ENCODE measurements around the gene CBX5.

Gene CBX5

DNA sequence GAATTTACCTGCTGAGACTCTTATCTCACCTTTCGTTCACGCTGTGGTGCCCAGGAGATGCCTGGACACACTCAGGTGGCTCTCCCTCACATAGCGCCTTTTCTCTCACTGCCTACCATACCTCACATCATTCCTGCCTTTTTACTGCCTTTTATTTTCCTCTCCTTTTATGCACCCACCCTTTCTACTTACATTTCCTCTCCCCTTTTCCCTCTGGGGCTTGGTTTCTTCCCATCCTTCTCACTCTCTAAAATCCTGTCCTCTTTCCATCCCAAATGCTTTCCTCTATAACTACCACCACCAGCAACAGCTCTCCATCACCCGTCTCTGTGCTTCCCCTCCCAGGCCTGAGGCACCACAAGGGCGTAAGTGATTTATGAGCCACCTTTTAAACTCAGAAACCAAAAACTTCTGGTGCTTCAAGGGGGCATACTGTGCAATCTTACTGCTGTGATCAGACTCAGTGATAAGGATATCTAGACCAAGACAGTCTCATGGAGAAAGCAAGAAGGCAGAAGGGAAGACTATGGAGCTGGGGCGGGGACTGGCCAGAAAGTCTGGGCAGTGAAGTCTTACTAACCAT is 58.4 kb downstream of the CBX5 start:
- DNase-seq = no peak

DNA sequence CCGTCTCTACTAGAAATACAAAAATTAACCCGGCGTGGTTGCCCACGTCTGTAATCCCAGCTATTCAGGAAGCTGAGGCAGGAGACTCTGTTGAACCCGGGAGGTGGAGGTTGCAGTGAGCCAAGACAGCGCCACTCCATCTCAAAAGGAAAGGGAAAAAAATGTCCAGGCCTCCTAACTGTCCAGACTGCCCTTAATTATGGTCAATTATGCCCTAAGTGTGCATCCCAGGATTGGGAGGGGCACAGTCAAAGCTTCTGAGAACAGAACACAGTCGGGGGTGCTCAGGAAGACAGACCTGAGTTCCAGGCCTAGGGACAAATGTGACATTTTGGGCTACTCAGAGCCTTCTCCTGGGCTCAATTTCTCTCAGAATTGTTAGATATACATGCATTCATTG is 59.4 kb downstream of the CBX5 start:
- DNase-seq = no peak

GRCh38 chr12:54220092-54220557 is 59.8 kb downstream of the CBX5 start:
- DNase-seq = peak; percentile 72

- DNase-seq = peak; percentile 18
Measured at GRCh38 chr12:54217774-54218241, 62.1 kb downstream of the CBX5 start.

DNA sequence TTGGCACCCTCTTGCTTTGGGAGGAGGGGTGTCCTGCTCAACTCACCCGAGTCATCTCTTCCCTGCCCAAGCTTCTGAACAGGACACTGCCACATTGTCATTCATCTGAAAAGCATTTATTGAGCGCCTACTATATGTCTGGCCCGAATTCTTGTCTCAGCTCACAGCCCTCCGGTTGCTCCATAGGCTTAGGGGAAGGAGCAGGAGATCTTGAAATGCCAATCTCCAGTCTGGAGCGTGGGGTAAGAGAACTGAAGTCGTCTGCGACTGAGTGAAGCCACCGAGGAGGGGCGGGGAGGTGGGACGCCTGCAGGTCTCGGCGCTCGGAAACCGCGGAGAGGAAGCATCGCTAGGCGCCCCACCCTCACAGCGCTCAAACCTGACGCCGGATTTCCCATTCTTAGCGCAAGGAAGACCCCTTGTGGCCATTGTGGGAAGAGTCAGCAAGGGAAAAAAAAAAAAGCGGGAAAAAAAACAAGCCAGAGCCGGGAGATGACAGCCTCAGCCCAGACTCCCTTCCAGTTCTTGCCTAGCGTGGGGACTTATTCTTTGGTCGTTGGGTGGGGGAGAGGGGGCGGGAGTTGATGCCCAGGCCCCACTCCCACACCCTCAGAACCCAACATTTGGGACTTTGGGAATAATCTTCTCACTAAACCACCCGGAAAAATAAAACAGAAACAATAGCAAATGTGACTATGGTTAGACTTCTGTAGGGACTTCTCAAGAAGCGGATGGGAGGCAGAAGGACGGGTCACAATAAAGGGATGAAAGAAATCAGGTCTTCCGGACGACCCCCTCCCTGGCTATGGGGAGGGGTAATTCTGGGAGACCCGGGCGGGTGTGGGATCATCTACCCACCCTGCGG is 62.9 kb downstream of the CBX5 start:
- DNase-seq = peak; percentile 85

DNA sequence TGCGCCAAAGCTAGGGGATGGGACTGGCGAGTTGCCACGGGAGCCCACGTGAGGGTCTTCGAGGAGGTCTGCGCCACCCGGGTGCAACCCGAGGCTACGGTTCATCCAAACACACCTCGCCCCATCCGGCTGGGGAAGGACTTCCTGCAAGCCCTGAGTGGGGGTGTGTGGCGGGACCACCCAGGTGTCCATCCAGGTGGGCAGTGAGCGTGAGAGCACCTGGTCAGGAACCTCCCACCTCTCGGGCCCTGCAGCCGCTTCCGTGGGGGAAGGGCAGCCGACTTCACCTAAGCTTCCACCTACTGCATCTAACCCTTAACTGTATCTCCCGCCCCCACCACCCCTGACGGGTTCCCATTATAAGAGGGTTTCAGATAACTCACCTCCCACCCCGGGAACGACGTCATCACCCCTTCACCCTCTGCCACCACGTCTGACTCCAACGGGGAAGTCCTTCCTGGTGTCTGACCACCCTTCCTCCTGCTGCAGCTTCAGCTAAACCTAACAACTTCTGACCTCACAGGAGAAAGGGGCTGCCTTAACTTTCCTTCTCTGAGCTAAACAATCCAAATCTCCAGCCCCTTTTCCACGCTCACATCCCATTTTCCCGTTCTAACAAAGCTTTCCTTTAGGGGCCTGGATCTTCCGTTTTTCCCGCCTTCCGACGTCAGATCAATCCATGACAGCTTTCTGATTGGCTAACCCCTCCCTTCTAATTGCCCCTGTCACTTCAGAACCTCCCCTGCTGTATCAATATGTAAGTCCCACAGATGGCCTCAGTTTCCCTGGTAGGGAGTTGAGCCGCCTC is 63.7 kb downstream of the CBX5 start:
- peak; percentile 68 for DNase-seq

DNA sequence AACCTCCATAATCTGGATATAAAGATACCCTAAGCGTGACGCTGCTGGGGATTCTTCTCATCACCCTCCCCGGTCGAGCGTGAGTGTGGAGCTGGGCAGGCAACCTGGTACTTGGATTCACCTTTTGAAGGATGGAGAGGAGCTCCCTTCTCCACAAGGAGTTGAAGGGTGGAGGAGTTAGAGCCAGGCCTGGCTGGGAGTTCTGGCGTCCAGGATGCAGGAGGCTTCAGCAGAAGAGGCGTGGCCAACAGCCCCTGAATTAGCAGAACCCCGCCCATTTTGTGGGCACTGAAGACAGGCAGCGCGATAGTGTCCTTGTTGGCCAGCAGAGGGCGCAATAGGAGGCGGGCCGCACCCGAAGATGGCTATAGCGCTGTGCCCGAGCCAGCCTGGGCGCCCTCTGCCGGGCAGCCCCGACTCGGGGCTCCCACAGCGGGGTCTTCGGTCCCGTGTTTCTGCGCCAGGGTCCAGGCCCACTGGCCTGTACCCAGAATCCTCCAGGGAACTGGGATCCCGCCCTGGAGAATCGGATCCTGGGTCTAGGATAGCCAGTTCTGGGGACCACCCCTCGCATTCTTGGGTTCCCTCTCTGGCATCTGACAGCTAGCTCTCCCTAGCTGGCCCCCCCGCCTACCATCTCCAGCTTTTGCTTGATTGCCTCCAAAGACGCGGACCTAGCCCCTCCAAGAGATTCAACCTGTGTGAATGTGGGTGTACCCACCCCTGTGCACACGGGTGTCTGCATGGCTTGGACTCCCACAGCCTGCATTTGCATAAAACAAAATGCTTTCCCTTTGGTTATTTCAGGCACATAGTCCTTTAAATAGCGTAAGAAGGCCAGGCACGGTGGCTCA is 65.1 kb downstream of the CBX5 start:
- DNase-seq = peak; percentile 93

- DNase-seq = no peak
Measured at GRCh38 chr12:54213079-54213478, 66.8 kb downstream of the CBX5 start.

- DNase-seq = no peak
Measured at GRCh38 chr12:54211920-54212319, 68.0 kb downstream of the CBX5 start.

GRCh38 chr12:54210400-54210790 is 69.5 kb downstream of the CBX5 start:
- no peak for DNase-seq

DNA sequence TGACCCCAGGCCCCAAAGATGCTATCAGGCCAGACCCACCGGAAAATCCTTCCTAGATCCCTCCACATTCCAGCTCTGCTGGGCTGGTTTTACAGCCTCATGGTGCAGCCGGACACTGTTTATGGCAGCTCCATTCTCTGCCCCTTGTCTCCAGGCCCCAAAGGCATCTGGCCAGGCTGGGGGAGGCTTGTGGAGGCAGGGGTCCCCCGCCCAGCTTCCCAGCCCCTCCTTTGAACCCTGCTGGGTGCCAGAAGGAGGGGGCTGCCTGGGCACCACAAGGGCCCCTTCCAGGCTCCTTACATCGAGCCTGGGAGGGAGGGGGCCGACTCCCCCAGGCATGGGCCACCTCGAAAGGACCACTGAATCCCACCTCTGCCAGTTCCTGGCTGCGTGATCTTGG is 71.3 kb downstream of the CBX5 start:
- no peak for DNase-seq

DNA sequence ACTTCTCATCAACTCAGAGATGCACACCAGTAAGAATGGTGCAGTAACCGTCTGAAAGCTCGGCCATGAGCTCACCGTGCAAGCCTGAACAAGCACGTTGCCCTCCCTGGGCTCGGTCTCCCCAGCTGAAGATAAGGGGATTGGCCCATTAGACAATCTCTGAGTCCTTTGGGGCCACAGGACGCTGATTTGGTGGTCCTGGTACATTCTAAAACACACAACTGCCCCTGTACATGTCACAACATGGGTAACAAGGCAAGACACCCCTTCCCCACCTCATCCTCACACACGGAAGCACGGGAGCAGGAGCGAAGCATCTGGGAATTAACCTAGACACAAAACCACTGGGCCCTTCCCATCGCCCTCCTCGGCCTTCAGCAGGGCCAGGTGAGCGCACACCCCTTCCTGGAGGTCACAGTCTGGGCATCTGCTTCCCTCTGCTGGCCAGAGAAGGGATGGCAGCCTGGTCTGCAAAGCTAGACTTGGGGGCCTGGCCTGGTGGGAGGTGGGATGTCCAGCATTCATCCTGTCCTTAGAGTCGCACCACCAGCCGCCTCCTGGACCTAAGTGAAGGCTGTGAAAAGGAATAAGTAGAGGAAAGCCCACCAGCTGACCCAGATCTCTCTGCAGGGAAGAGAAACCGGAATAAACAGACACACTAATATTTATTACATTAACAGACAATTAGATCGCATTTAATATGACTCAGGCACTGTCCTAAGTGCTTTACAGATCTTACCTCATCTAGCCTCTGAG is 72.2 kb downstream of the CBX5 start:
- peak; percentile 87 for DNase-seq

DNA sequence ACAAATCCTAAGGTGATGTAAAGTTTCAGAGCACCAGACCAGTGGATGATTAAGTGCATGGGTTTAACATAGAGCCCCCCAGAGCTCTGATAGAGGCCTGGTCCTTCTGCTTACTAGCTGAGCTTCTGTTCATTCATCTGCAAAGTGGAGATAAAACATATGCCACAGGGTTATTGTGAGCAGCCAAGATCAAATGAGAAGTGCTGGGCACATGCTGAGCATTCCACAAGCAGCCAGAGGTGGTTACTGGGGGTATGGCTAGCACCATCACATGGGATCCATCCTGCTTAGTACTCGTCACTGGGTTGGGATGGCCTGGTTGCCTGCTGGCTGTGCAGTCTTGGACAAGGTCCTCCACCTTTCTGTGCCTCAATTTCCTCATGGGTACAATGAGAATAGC is 73.1 kb downstream of the CBX5 start:
- DNase-seq = no peak

DNA sequence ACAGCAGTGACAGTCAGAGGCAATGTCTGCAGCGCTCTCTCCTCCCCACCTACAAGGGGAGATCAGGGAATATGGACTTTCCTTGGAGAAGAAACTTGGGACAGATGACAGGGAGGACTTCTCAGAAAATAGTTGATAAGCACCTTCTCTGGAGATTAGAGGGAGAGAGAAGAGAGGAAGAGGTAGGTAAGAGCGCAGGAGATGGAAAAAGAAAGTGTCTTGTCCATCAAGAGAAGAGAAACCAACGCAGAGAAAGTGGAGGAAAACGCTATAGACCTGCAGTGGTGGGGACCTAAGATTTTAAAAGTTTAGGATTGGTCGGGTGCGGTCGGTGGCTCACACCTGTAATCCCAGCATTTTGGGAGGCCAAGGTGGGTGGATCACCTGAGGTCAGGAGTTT is 75.6 kb downstream of the CBX5 start:
- DNase-seq = no peak

- peak; percentile 76 for DNase-seq
Measured at GRCh38 chr12:54201001-54201794, 78.7 kb downstream of the CBX5 start.

DNA sequence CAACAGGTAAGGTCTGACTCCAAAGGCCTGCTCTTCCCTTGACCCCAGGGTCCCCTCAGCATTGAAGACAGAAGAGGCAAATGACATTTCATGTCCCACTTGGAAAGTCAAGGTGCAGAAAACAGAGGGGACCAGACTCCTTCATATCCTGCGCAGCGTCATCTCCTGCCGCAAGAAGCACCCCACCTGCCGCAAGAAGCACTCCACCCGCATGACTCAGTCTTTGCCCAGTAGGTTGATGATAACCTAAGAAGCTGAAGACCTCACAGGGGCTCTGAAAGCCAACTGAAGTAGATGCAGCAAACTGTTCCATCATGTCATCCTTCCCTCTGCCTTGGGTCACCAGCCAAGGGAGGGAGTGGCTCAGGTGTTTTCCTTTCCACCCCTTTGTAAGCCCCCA is 79.5 kb downstream of the CBX5 start:
- no peak for DNase-seq

DNA sequence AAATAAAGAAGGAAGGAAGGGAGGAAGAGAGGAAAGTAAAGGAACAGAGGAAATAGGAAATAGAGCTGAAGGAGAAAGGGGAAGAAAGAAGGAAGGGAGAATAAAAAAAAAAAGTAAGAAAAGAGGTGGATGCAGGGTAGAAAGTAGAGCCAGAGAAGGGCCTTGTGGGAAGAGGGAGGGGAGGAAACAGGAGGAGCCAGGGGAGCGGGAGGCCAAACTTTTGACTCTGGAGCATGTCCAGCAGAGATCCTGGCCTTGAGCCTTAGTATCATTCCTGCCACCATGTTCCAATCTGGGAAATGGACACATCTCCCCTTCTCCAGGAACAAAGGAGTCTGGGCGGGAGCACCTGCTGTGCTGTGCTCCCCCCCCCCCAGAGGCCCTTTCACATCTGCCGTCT is 80.0 kb downstream of the CBX5 start:
- no peak for DNase-seq

GRCh38 chr12:54199034-54199433 is 80.9 kb downstream of the CBX5 start:
- DNase-seq = no peak

DNA sequence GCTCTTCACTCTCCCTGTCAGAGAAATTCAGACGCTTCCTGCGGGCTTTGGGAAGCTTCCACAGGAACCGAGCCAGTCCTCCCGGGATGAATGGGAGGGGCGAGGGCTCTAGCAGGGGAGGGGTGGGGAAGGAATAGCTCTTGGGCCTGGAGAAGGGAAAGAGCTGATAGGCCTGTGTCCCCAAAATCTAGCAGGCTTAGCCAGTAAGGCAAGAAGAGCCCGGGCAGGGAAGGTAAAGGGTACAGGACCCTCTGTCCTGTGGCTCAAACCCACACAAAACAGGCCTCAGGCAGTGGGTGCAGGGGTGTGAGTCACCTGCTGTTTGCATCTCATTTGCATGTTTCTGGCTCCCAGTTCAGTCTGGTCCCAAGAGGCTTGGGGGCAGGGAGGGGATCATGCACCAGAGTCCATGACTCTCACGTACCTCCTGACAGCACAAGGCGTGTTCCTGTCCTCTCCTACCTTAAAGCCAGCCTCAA is 82.5 kb downstream of the CBX5 start:
- DNase-seq = no peak

GRCh38 chr12:54197010-54197409 is 82.9 kb downstream of the CBX5 start:
- no peak for DNase-seq

DNA sequence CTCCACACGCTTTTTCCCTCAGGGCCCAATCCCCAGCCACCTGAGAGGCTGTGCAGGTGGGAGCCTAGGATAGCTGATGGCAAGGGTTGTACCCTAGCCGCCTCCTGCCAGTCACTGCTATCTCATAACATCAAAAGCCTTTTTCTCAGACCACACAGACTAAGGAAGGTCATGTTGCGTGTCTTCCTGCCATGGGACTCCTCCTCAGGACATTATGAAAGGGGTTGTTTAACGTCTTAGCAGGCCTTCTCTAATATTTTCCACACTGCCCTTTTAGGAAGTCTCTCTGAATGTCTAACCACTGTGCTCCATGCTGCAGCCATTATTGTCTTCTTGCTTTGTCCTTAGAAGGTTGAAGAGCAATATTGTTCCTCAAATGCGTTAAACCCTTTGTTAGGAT is 83.5 kb downstream of the CBX5 start:
- DNase-seq = no peak
